K562 (cell line): ENCODE measurements around the gene ANAPC5. TPM values are rescaled to one million over a fixed set of nuclear protein-coding genes. Genes with fewer than 3 reads are reported as not detected.

ENCODE experiments used
- ETV5 ChIP-seq: sonication (generic); formaldehyde crosslinking; IDR thresholded peaks from 2 replicates; pipeline ENCODE4 v1.4.0; 2020; ENCODE audit warnings: low read depth, mild to moderate bottlenecking, missing genetic modification reagents
- PTBP1 ChIP-seq: fragments of 200-400 bp; formaldehyde crosslinking; IDR thresholded peaks from 2 replicates; pipeline ENCODE4 v1.6.1; 2017; ENCODE audit warnings: low read depth, low read length
- polyA plus RNA-seq, 8 experiments: library from polyadenylated mRNA; depleted of rRNA in 4 of 8; stranded (reverse) in 5 of 8; unstranded in 3 of 8; fragments of >200 nt; fragmentation: Nextera tagmentation in 2 of 8; fragmentation: Illumina TruSeq in 1 of 8; extraction: Ambion mirVana in 2 of 8; extraction: Trizol in 1 of 8; gene quantifications; 2 replicates each; pipeline versions ENCODE4 v1.2.1 to v1.2.3, GENCODE V29; 2011 to 2014; ENCODE audit warnings: inconsistent platforms in 1 of 8, missing spikeins in 1 of 8
- total RNA-seq, 7 experiments: library from RNA; depleted of rRNA in 6 of 7; stranded (reverse); fragments of >200 nt in 6 of 7; fragmentation: Illumina TruSeq in 2 of 7; extraction: Trizol in 2 of 7; gene quantifications; 2 replicates each; pipeline versions ENCODE4 v1.2.1 to v1.2.3, GENCODE V29; 2011 to 2021; ENCODE audit warnings: low replicate concordance in 1 of 7
- TF ChIP-seq, protein P1 (sequence below): fragments of 450-650 bp; IDR thresholded peaks from 2 replicates; pipeline ENCODE4 v1.6.1; 2016; ENCODE audit warnings: mild to moderate bottlenecking, moderate library complexity
- TF ChIP-seq, protein P2 (sequence below): sonication (generic); formaldehyde crosslinking; IDR thresholded peaks from 2 replicates; pipeline ENCODE4 v1.8.0; 2022; ENCODE audit warnings: missing genetic modification reagents, mild to moderate bottlenecking, moderate library complexity, borderline replicate concordance
- TF ChIP-seq, protein P3 (sequence below): fragments of 250-450 bp; sonication (Bioruptor Pico); IDR thresholded peaks from 2 replicates; pipeline ENCODE4 v1.5.0; 2020; ENCODE audit warnings: mild to moderate bottlenecking

ANAPC5 gene
- total and polyA plus RNA-seq, 9 of the 15 experiments (the other 6 are each of a cell fraction or from before 2014, with no cell fraction given) = 136 to 315 (median 197) TPM

DNA sequence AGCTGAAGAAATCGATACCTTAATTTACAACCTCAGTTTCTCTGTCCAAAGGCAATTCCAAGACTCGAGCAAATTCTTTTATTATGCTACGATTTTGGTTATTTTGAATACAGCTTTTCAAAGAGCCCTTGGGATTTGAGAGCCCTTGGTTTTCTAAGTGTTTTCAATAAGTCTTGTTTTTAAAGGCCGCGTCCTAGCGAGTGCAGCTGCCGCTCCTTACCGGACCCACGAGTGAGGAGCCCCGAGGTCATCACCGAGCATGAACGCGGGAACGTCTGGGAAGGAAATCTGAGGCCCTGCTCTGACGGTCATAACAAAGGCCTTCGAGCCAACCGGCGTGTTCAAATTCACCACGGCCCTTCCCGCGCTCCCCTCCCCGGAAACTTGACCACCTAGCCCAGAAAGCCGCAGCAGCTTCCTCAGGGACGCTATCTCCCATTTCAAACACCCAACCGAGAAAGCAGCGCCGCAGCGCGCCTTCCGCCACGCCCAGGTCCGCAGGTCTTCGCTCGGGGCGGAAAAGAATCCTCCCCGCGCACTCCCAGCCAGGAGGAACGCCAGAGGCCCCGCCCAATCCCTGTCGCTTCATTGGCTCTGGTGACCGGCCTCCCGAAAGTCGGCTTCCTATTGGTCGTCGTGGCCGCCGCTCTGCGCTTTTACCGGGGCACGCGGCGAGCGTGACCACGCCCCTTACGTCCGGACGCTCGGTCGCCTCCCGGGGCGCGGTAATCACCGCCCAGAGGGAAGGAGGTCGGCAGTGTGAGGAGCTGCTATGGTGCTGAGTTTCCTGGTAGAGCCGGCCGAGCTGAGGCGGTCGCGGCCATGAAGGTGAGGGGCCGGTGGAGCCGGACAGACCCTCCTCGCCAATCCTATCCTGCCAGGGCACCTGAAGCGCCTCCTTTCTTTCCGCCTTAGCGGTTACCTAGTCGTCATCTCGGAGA lies 47.5 kb upstream of the ANAPC5 start, which contains the start of gene RNF34 (continued):
- TF ChIP-seq, protein P1, sequence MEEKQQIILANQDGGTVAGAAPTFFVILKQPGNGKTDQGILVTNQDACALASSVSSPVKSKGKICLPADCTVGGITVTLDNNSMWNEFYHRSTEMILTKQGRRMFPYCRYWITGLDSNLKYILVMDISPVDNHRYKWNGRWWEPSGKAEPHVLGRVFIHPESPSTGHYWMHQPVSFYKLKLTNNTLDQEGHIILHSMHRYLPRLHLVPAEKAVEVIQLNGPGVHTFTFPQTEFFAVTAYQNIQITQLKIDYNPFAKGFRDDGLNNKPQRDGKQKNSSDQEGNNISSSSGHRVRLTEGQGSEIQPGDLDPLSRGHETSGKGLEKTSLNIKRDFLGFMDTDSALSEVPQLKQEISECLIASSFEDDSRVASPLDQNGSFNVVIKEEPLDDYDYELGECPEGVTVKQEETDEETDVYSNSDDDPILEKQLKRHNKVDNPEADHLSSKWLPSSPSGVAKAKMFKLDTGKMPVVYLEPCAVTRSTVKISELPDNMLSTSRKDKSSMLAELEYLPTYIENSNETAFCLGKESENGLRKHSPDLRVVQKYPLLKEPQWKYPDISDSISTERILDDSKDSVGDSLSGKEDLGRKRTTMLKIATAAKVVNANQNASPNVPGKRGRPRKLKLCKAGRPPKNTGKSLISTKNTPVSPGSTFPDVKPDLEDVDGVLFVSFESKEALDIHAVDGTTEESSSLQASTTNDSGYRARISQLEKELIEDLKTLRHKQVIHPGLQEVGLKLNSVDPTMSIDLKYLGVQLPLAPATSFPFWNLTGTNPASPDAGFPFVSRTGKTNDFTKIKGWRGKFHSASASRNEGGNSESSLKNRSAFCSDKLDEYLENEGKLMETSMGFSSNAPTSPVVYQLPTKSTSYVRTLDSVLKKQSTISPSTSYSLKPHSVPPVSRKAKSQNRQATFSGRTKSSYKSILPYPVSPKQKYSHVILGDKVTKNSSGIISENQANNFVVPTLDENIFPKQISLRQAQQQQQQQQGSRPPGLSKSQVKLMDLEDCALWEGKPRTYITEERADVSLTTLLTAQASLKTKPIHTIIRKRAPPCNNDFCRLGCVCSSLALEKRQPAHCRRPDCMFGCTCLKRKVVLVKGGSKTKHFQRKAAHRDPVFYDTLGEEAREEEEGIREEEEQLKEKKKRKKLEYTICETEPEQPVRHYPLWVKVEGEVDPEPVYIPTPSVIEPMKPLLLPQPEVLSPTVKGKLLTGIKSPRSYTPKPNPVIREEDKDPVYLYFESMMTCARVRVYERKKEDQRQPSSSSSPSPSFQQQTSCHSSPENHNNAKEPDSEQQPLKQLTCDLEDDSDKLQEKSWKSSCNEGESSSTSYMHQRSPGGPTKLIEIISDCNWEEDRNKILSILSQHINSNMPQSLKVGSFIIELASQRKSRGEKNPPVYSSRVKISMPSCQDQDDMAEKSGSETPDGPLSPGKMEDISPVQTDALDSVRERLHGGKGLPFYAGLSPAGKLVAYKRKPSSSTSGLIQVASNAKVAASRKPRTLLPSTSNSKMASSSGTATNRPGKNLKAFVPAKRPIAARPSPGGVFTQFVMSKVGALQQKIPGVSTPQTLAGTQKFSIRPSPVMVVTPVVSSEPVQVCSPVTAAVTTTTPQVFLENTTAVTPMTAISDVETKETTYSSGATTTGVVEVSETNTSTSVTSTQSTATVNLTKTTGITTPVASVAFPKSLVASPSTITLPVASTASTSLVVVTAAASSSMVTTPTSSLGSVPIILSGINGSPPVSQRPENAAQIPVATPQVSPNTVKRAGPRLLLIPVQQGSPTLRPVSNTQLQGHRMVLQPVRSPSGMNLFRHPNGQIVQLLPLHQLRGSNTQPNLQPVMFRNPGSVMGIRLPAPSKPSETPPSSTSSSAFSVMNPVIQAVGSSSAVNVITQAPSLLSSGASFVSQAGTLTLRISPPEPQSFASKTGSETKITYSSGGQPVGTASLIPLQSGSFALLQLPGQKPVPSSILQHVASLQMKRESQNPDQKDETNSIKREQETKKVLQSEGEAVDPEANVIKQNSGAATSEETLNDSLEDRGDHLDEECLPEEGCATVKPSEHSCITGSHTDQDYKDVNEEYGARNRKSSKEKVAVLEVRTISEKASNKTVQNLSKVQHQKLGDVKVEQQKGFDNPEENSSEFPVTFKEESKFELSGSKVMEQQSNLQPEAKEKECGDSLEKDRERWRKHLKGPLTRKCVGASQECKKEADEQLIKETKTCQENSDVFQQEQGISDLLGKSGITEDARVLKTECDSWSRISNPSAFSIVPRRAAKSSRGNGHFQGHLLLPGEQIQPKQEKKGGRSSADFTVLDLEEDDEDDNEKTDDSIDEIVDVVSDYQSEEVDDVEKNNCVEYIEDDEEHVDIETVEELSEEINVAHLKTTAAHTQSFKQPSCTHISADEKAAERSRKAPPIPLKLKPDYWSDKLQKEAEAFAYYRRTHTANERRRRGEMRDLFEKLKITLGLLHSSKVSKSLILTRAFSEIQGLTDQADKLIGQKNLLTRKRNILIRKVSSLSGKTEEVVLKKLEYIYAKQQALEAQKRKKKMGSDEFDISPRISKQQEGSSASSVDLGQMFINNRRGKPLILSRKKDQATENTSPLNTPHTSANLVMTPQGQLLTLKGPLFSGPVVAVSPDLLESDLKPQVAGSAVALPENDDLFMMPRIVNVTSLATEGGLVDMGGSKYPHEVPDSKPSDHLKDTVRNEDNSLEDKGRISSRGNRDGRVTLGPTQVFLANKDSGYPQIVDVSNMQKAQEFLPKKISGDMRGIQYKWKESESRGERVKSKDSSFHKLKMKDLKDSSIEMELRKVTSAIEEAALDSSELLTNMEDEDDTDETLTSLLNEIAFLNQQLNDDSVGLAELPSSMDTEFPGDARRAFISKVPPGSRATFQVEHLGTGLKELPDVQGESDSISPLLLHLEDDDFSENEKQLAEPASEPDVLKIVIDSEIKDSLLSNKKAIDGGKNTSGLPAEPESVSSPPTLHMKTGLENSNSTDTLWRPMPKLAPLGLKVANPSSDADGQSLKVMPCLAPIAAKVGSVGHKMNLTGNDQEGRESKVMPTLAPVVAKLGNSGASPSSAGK = peak; percentile 94
- TF ChIP-seq PTBP1 (0 out of 2 replicates have a peak, but pooled peaks have one; percentile 72), ETV5 (CRISPR knock-in tag) (peak; percentile 29; the same call in 1 of the 2 replicates)
- TF ChIP-seq, protein P2, sequence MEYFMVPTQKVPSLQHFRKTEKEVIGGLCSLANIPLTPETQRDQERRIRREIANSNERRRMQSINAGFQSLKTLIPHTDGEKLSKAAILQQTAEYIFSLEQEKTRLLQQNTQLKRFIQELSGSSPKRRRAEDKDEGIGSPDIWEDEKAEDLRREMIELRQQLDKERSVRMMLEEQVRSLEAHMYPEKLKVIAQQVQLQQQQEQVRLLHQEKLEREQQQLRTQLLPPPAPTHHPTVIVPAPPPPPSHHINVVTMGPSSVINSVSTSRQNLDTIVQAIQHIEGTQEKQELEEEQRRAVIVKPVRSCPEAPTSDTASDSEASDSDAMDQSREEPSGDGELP (CRISPR knock-in tag) = peak; percentile 82
- TF ChIP-seq, protein P3, sequence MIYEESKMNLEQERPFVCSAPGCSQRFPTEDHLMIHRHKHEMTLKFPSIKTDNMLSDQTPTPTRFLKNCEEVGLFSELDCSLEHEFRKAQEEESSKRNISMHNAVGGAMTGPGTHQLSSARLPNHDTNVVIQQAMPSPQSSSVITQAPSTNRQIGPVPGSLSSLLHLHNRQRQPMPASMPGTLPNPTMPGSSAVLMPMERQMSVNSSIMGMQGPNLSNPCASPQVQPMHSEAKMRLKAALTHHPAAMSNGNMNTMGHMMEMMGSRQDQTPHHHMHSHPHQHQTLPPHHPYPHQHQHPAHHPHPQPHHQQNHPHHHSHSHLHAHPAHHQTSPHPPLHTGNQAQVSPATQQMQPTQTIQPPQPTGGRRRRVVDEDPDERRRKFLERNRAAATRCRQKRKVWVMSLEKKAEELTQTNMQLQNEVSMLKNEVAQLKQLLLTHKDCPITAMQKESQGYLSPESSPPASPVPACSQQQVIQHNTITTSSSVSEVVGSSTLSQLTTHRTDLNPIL = no peak
